ENCODE results near the gene SIX1.

GRCh38 chr14:60680511-60680910 is 31.2 kb upstream of the SIX1 start:
- TF ChIP-seq CTCF (IDR thresholded peaks at IDR 0.05; ENCODE audit: low read depth, low read length, poor library complexity, severe bottlenecking) (no peak), EZH2phosphoT487 (IDR thresholded peaks at IDR 0.05; ENCODE audit: borderline replicate concordance, low read length) (no peak)

Data from DOHH2 (cell line).